Pulmonary artery endothelial cell (primary cell): ENCODE data around the gene ARMC8. TPM values are rescaled to one million over a fixed set of nuclear protein-coding genes. Genes with fewer than 3 reads are reported as not detected.

Experiments used
- DNase-seq: peaks from one replicate; pipeline ENCODE4 v3.0.0-alpha.2; 2011; ENCODE audit warnings: low read depth, low spot score
- total RNA-seq: library from RNA; depleted of rRNA; stranded (reverse); fragments of >200 nt; gene quantifications from 2 replicates; pipeline ENCODE4 v1.2.3, GENCODE V29; 2014

Gene ARMC8
- total RNA-seq, 1 donor from 2014 or later, result 50.5 TPM

DNA sequence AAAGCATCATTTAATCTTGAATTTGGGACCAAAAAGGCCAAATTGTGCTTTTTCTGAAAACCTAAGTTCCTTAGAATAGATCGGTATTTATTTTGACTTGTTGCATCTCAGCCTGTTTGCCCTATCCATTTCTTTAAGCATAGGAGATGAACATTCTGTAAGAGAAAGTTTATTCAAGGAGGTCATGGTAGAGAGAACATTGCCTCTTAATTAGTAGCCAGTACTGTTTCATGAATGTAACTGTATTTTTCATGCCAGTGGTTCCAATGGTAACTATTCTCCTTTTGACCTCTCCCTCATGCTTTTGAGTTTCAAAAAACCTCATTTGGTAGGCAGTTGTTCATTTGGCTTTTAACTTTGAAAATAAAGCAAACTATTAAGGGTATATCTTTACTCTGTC, 55.4 kb downstream of the ARMC8 start:
- no peak for DNase-seq

DNA sequence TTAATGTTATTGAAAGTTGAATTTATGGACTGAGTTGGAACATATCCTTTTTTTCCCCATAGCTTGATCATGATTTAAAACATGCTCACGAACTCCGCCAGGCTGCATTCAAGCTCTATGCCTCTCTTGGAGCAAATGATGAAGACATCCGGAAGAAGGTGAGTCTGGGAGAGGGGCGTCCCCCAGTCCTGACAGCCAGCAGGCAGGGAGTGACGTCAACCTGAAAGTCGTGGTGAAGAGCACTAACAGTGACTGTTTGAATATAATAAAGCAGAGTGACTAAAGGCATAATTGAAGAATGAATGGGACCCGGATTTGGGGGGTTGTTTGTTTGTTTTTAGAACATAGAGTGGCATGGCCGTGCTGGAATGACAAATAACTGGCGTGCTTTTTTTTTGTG, 57.9 kb downstream of the ARMC8 start:
- DNase-seq, result no peak

DNA sequence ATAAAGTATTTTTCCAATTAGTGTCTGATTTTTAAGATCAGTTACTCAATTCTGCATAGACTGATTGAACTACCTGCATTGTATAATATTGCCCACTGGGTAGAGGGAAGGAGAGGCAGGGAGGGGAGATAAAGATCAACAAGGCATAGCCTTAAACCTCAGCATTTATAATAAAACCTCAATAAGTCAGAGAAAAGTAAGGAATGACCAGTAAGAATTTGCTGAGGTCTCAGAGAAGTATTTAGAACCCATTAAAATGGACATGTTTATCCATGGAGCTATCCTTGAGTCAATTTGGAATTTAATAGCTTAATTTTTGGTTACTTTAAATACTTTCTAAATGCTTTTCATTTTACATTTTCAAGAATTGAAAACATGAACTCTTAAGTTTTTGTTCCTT, 62.5 kb downstream of the ARMC8 start:
- no peak for DNase-seq

DNA sequence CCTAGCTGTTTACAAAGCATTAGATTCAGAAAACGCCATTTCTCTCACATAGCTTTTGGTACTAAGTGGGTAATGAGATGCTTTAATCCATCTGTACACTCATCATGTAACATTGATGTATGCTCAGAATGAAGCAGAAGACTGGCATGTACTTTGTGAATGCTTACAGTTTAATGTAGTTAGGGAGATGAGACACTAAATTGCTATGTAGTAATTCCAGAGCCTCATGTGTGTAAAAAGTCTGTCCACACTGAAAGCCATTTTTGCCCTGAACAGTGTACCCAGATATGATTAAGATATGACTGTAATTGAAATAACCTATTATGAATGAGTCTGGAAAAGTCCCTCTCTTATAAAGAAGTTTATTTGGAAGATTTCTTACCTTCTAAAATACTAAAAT, 66.5 kb downstream of the ARMC8 start:
- no peak for DNase-seq

DNA sequence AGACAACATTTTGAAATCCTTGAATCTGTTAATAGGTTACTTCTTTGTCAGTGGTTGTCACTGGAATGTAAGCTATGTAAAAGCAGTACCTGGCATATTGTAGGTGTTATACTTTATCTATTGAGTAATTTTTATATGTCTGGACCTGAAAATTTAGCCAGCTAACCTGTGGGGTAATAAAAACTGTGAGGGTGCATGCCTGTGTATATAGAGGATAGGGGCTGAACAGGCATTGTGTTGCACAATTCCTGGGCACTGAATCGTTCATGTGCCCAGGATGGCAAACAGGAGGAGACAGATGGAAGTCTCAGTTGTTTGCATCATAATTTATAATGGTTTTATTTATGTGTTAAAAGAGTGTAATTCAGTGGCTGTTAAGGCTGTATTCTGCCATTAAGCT, 67.1 kb downstream of the ARMC8 start:
- no peak for DNase-seq

DNA sequence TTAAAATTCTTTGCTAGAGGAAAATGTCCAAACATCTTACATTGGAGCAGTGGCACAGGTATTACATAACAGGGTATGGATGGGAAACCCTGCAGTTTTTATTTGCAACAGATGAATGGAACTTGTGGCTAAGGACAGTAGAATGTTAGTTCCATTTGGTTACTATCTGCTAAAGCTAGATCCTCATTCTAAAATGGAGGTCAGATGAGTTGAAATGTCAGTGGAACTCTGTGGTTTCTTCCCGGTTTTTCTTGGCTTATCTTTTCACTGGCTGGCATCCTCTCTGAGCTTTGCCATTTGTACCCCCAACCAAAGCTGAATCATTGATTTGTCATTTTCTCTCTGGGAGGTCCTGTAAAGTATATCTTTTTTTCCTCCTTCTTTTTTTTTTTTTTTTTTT, 68.9 kb downstream of the ARMC8 start:
- DNase-seq, result no peak

DNA sequence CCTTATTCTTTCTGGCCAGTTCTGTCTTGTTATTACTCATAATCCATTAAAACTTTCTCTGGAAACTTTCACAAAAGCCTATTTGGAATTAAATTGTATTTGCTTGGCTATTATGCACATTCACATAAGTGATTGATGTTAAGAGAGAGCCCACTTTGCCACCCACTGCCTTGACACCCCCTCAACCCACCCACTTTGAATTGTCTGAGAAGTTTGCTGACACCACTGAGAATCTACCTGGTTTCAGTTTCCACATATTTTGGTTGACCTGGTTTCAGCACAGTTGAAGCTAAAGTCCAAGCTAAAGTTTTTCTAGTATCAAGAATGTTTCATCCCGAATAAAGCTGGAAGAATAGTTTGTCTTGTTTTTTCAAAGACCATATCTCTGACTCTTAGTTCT, 70.9 kb downstream of the ARMC8 start:
- DNase-seq, result no peak

DNA sequence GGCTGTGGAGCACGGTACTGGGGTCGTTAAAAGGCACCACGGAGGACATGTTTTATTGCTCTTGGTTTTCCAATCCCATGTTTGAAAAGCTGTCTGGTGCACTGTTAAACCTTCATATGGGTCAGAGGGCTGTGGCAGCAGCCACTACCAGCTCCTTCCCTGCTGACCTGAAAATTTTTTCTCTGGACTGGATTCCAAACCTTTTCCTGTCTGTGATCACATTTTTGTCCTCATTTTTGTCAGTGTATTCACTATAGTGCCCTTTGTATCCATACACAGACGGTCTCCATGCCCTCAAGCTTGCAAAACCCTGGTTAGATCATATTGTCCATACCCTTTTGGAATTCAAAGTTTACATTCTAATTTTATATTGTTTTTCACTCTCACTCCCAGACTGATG, 72.0 kb downstream of the ARMC8 start:
- DNase-seq, result no peak

DNA sequence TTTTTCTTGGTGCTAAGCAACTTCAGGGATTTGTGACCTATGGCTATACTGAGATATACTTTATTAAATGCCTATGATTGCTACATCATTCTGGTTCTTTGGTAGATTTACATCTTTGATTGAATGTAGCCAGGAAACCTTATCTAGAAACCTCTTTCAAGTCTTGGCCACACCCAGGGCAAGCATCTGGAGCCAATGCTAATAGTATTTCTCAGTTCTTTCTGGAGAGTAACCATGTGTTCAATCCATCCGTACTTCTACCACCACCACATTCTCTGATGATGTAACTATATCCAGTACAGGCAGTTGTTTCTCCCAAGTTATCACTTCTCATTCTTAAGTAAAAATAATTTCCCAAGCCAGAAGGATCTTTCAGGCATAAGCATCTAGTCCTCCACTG, 73.5 kb downstream of the ARMC8 start:
- no peak for DNase-seq

DNA sequence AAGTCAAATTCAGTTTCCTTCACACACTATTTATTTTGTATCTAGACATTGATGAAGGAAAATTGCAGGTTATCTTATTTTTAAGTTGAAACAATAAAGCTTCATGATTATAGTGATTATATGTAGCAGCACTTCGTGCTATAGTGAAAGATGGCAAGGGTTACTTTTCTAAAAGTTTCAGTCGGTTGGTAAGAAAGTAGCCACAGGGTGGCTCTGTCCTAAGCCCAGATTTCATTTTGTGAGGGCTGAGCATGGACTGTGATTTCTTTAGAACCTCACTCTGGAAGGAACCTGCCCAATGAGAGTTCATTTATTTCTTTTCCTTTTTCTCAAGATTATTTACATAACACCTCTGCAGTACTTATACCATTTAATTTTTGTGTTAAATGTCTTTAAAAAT, 76.0 kb downstream of the ARMC8 start:
- DNase-seq, result no peak

DNA sequence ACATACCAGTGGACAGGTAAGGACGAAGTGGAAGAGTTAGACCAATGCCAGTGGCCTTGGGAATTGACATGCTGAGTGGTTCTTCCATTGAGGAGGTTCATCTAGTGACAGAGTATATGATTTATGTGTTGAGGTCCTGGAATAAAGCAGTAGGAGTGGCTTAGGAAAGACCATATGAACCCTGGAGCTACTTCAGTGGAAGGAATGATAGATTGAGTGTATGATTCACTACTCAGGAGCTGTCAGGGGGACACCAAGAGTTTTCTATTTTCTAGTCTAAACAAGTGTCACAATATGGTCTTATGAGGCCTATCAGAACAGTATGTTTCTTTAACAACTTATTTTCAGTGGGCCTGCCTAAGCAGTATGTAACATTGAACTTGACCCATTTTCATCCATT, 78.6 kb downstream of the ARMC8 start:
- no peak for DNase-seq

DNA sequence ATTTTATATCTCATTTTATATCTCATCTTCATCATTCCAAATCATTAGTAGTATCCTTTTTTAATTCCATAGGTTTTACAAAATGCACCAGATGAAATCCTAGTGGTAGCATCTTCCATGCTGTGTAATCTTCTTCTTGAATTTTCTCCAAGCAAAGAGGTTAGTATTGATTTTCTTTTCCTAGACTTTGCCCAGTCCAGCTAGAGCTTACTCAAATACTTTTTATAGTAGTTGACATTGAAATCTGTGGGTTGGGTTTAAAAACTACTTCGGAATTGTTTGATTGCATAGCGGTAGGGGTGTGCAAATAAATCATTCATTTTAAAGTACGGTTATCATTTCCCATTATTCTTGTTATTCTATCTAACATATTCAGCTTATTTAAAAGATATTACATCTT, 80.0 kb downstream of the ARMC8 start:
- DNase-seq, result no peak

DNA sequence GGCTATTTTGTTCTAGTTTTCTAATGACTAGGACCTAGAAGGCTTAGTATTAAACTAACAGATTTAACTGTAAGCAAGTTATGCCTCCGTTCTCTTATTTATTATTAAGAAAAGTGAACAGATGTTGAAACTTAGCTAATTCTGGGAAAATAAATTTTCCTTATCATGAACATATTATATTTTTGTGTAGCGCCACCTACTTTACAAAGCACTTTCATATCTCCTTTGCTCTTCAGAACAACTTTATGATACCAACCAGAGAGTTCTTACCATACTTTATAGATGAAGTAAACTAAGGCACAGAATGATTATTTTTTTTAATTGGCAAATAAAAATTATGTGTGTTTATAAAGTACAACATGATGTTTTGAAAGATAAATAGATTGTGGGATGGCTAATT, 83.1 kb downstream of the ARMC8 start:
- no peak for DNase-seq

DNA sequence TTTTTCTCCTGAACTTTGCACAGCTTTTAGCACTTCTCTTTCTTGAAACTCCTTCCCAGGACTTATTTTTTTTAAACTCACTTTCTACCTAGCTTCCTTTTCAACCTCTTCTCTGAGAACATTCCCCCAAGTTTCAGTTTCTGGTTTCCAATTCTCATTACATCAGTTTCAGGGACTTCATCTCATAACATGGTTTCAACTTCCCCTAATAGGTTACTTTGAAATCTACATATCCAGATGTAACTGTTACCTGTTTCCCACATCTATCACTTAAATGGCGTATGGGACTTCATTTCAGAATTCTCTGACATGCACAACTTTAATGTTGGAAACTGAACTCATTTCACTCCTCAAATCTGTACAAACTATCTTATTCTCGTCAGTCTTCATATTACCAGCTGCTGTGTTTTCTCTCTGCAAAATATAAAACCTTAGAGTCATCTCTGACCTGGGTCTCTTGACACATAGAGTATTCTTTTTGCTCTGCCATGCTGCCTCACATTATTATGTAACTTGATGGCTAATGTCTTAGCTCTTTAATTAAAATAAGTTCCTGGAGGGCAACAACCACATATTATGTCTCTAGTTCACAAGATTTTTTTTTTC, 84.2 kb downstream of the ARMC8 start:
- DNase-seq, result no peak

DNA sequence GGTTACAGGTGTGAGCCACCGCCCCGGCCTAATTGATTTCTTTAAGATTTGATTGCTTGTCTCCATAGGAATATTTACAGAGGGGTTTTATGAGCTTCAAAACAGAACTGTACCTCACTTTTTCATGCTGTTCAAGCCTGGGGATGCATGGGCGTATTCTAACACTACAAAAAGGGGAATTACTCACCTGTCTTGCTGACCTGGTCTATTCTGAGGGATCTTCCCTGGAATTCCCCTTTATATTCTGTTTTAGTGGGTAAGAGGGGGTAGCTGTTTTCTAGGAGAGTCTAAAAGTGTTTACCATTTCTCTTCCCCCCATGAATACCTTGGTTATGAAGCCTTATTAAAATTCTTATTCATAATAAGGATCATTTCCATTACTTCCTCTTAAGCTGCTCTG, 94.5 kb downstream of the ARMC8 start:
- DNase-seq, result no peak

DNA sequence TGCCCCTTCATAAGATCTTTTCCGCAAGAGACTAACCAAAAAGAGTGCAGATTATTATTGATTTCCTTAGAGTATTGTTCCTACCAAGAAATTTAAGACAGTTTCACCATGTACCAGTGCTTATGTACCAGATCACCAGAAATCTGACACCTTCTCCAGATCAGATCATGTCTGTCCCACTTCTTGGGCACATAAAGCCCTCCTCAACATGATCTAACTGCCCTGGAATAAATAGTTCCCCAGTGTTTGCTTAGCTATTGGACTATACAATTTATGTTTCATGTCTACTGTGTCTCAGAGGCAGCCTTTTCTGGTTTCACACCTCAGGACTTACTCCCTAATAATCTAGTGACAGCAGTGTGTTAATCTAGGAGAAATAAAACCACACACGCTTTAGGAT, 95.7 kb downstream of the ARMC8 start:
- DNase-seq, result no peak

DNA sequence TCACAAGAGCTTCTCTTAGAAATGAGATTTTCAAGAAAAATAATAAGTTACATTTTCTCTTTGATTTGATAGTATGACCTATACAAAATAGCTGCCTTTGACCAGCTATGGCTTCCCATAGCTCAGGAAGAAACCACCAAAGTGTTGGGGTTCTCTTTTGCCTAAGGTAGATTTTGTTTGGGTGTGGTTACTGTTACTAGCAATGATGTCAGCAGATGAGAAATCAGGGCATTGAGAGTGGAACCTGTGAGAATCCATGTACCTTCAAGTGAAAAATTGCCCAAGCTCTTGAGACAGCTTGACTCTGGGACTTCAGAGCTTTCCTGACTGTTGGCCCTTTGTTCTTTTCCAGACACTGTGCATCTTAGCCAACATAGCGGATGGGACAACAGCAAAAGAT, 97.0 kb downstream of the ARMC8 start:
- DNase-seq, result no peak

DNA sequence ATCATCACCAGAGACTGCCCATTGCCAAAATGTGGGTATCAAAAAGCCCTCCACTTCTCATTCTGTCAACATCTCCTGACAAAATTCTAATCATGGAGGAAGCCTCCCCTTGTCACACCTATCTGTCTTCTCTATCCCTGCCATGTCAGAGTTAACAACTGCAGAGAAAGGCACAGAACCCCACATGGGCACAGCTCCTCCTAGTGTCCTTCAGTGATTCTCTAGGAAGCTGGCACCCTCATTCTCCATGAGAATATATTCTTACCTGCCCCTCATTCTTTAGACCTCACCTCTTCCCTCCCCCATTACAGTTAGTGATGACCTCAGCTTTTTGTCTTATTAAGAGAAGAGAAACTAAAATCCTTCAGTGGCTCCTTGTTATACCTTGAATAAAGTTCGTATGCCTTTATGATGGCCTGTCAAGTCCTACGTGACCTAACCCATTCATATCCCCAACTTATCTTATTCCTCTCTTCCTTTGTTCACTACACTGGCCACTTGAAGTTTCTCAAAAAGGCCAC, 97.9 kb downstream of the ARMC8 start:
- DNase-seq, result no peak

DNA sequence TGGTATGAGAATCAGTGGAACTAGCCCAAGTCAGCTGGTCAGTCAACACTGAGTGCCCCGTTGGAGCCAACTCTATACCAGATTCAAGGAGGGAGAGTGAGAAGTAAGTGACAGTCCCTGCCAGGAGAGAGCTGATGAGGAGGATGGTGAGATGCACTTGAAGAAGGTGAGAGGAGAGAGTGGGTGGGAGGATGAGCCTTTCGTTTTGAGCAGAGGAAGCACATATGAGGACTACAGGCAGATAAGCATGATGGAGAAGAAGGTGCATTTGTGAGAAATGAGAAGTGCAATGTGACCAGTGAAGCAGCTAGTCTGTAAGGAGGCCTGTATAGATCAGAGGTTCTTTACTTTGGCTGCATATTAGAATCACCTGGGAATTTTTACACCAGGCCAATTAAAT, 102.2 kb downstream of the ARMC8 start:
- DNase-seq, result no peak

DNA sequence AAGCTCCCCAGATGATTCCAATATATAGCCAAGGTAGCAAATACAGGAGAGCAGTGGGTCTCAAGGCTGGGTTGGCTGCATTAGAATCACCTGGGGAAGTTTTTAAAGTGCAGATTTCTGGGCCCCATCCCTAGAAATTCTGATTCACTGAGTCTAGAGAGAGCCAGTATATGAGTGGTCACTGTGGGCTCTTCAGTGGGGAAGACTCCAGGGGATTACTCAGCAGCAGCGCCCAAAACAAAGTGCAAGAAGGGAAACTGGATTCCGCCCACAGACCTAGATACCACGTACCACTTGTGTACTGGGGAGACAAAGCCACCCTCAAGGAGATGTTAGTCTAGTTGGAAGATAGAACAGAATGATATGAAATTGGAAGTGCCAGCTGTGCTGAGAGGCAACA, 102.6 kb downstream of the ARMC8 start:
- DNase-seq, result no peak

DNA sequence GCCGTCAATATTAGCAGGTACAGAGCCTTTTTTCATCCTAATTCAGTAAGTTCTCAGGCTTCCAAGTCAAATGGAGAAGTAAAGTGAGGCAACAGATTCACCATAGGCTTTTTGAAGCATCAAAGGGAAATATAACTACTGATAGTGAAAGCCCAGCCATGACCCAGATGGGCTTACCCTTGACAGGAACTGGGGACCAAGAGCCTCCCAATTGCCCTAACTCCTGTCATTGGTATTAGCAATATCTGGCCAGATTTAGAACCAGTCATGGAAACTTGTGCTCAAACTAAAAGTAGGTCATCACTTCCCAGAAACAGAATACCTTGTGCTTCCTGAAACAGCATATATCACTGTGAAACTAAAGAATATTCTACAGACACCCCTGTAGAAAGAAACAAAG, 109.5 kb downstream of the ARMC8 start:
- DNase-seq, result no peak

DNA sequence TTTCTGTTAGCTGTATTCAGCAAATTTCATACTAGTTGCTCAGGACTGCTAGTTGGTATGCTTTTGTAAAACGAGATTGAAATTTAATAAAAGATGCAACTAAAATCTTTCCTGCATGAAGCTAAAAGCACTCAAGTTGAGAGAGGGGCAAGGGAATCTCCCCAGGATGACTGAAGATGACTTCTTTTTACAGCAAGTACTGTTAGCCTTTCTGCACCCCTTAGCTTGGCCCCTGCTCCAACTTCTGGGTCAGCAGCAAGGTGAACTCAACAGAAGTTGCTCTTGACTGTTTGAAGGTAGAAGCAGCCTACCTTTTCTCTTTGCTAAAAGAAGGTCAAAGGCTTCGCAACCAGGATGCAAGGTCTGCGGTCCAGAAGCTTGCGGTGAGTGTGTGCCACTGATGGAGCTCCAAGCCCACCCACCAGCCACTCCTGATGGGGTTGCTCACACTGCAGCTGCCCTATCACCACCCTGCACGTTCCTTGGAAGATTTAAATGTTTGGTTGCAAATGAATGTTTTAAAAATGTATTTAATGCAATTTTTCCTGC, 110.0 kb downstream of the ARMC8 start:
- no peak for DNase-seq

DNA sequence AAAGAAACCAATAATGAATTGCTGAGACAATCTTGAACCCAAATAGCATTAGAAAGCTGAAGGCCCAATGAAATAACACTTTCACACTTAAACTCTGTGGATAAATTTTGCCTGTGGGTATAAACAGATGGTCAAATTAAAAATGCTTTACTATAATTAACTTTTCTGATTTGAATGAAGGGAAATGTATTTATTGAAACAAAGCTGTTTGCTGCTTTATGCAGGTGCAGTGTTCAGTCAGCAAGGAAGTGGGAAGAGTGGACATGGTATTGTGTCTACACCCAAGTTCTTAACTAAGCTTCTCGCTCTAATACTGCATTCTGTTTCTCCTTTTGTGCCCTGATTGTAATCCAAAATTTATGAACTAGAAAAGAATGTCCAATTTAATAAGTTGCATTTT, 110.8 kb downstream of the ARMC8 start:
- DNase-seq, result no peak

DNA sequence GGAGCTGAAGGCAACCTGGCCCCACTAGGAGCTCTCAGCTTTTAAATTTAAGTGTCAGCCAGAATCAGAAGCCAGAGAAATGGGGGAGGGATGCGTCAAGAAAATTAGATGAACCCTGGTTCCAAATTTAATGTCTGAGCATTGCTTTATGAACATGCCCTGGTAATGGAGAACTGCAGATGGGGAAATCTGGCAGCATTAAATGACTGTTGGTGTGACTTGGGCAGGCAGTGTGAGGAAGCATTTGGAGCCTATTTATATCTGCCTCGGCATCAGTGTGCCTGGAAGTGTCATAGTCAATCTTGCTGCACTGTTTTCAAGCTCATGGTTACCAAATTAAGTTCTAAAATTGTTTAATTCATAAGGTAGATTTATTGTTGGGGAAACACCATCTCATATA, 113.5 kb downstream of the ARMC8 start:
- no peak for DNase-seq
